HuH-7 (cell line): Measurements from ENCODE around the gene PHLPP1.

Source experiments
- DNase-seq: peaks from one replicate; pipeline ENCODE4 v3.0.0; 2011; ENCODE audit warnings: low spot score

PHLPP1 gene

GRCh38 chr18:62810682-62811081 lies 95.3 kb downstream of the PHLPP1 start:
- DNase-seq: no peak

- DNase-seq: no peak
Observed at GRCh38 chr18:62811674-62812073, 96.3 kb downstream of the PHLPP1 start.

- no peak for DNase-seq
Observed at GRCh38 chr18:62812242-62812641, 96.9 kb downstream of the PHLPP1 start.

- no peak for DNase-seq
Observed at GRCh38 chr18:62812876-62813275, 97.5 kb downstream of the PHLPP1 start.

- no peak for DNase-seq
Observed at GRCh38 chr18:62814132-62814759, 98.9 kb downstream of the PHLPP1 start.

- no peak for DNase-seq
Observed at GRCh38 chr18:62825382-62825781, 110.0 kb downstream of the PHLPP1 start.

GRCh38 chr18:62827397-62827796 lies 112.1 kb downstream of the PHLPP1 start:
- DNase-seq: no peak

GRCh38 chr18:62828091-62828640 lies 112.8 kb downstream of the PHLPP1 start:
- DNase-seq: no peak

- no peak for DNase-seq
Observed at GRCh38 chr18:62828852-62829251, 113.5 kb downstream of the PHLPP1 start.

GRCh38 chr18:62829936-62830335 lies 114.6 kb downstream of the PHLPP1 start:
- DNase-seq: no peak

- no peak for DNase-seq
Observed at GRCh38 chr18:62832282-62832681, 116.9 kb downstream of the PHLPP1 start.

- DNase-seq: no peak
Observed at GRCh38 chr18:62833494-62833893, 118.2 kb downstream of the PHLPP1 start.

GRCh38 chr18:62834715-62835114 lies 119.4 kb downstream of the PHLPP1 start:
- DNase-seq: no peak

- DNase-seq: no peak
Observed at GRCh38 chr18:62837011-62837410, 121.7 kb downstream of the PHLPP1 start.

GRCh38 chr18:62838475-62839098 lies 123.2 kb downstream of the PHLPP1 start:
- no peak for DNase-seq

- no peak for DNase-seq
Observed at GRCh38 chr18:62839874-62840713, 124.8 kb downstream of the PHLPP1 start.

GRCh38 chr18:62841405-62841804 lies 126.1 kb downstream of the PHLPP1 start:
- DNase-seq: no peak

- no peak for DNase-seq
Observed at GRCh38 chr18:62842898-62843297, 127.6 kb downstream of the PHLPP1 start.

GRCh38 chr18:62844850-62845643 lies 129.7 kb downstream of the PHLPP1 start:
- no peak for DNase-seq

GRCh38 chr18:62846313-62846712 lies 131.0 kb downstream of the PHLPP1 start:
- no peak for DNase-seq

GRCh38 chr18:62847081-62847480 lies 131.7 kb downstream of the PHLPP1 start:
- DNase-seq: no peak

GRCh38 chr18:62848946-62849345 lies 133.6 kb downstream of the PHLPP1 start:
- DNase-seq: no peak
